ENCODE results near the gene PLCH2. TPM values are rescaled to one million over a fixed set of nuclear protein-coding genes. Genes with fewer than 3 reads are reported as not detected.

The PLCH2 gene
- total and polyA plus RNA-seq, 4 donors = 0.33 to 1.3 (median 1.0) TPM; not detected in 1

GRCh38 chr1:2493218-2493617 is 17.1 kb downstream of the PLCH2 start:
- H3K27me3 ChIP-seq (ENCODE audit: control insufficient read depth in 4 of 4, insufficient read depth in 4 of 4, low read length in 3 of 4) = no peaks in the 10 kb centered on the region
- TF ChIP-seq RAD21 (IDR thresholded peaks at IDR 0.05) = no peak
- TF ChIP-seq CTCF (IDR thresholded peaks at IDR 0.05; ENCODE audit: low read depth, low read length, missing input control) = no peak
- TF ChIP-seq EGR1 (IDR thresholded peaks at IDR 0.05; ENCODE audit: low read depth in 2 of 2) = no peak
- no peak for TF ChIP-seq FOXA2 (IDR thresholded peaks at IDR 0.05)
- TF ChIP-seq YY1 (IDR thresholded peaks at IDR 0.05) = no peak
- no peak for TF ChIP-seq SP1 (IDR thresholded peaks at IDR 0.05)
- TF ChIP-seq HNF4A (conservative IDR thresholded peaks at IDR 0.05) = no peak
- TF ChIP-seq, protein P1, sequence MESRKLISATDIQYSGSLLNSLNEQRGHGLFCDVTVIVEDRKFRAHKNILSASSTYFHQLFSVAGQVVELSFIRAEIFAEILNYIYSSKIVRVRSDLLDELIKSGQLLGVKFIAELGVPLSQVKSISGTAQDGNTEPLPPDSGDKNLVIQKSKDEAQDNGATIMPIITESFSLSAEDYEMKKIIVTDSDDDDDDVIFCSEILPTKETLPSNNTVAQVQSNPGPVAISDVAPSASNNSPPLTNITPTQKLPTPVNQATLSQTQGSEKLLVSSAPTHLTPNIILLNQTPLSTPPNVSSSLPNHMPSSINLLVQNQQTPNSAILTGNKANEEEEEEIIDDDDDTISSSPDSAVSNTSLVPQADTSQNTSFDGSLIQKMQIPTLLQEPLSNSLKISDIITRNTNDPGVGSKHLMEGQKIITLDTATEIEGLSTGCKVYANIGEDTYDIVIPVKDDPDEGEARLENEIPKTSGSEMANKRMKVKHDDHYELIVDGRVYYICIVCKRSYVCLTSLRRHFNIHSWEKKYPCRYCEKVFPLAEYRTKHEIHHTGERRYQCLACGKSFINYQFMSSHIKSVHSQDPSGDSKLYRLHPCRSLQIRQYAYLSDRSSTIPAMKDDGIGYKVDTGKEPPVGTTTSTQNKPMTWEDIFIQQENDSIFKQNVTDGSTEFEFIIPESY (IDR thresholded peaks at IDR 0.05) = no peak
- no peak for TF ChIP-seq HNF4G (IDR thresholded peaks at IDR 0.05)
- no peak for TF ChIP-seq JUND (IDR thresholded peaks at IDR 0.05)
- no peak for TF ChIP-seq RXRA (IDR thresholded peaks at IDR 0.05)
- TF ChIP-seq, protein P2, sequence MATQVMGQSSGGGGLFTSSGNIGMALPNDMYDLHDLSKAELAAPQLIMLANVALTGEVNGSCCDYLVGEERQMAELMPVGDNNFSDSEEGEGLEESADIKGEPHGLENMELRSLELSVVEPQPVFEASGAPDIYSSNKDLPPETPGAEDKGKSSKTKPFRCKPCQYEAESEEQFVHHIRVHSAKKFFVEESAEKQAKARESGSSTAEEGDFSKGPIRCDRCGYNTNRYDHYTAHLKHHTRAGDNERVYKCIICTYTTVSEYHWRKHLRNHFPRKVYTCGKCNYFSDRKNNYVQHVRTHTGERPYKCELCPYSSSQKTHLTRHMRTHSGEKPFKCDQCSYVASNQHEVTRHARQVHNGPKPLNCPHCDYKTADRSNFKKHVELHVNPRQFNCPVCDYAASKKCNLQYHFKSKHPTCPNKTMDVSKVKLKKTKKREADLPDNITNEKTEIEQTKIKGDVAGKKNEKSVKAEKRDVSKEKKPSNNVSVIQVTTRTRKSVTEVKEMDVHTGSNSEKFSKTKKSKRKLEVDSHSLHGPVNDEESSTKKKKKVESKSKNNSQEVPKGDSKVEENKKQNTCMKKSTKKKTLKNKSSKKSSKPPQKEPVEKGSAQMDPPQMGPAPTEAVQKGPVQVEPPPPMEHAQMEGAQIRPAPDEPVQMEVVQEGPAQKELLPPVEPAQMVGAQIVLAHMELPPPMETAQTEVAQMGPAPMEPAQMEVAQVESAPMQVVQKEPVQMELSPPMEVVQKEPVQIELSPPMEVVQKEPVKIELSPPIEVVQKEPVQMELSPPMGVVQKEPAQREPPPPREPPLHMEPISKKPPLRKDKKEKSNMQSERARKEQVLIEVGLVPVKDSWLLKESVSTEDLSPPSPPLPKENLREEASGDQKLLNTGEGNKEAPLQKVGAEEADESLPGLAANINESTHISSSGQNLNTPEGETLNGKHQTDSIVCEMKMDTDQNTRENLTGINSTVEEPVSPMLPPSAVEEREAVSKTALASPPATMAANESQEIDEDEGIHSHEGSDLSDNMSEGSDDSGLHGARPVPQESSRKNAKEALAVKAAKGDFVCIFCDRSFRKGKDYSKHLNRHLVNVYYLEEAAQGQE (IDR thresholded peaks at IDR 0.05) = no peak
- TF ChIP-seq FOXA1 (IDR thresholded peaks at IDR 0.05) = no peak
- no peak for TF ChIP-seq ATF3 (IDR thresholded peaks at IDR 0.05)
- TF ChIP-seq TAF1 (conservative IDR thresholded peaks at IDR 0.05) = no peak
- TF ChIP-seq GABPA (IDR thresholded peaks at IDR 0.05 in 1 of 2, conservative IDR thresholded peaks at IDR 0.05 in 1 of 2) = no peak
- TF ChIP-seq MAX (IDR thresholded peaks at IDR 0.05) = no peak
- TF ChIP-seq NR2F2 (IDR thresholded peaks at IDR 0.05) = no peak
- no peak for DNase-seq (ENCODE audit: low spot score)
- peaks cover 6 to 11% (median 10%) of the 10 kb centered on the region in 4 donors for H3K4me1 ChIP-seq (ENCODE audit: control insufficient read depth in 4 of 4, insufficient read depth in 4 of 4, low read length in 3 of 4)
- no peak overlapping the region for H3K27ac ChIP-seq (ENCODE audit: low read depth in 1 of 2, low read length in 2 of 2)
- WGBS = 84% methylated on average over 19 of the region's 19 CpGs
- H3K9ac ChIP-seq (ENCODE audit: low read depth in 1 of 2, low read length in 2 of 2) = no peak overlapping the region
- no peak overlapping the region for H3K4me3 ChIP-seq (ENCODE audit: low read depth in 1 of 3, low read length in 3 of 3)
- H3K36me3 ChIP-seq (ENCODE audit: control insufficient read depth in 4 of 4, insufficient read depth in 3 of 4, low read depth in 1 of 4, low read length in 3 of 4) = no peaks in the 10 kb centered on the region
- H3K9me3 ChIP-seq (ENCODE audit: control insufficient read depth in 4 of 4, low read length in 3 of 4) = peaks cover 0 to 6% (median 0%) of the 10 kb centered on the region in 4 donors

All from liver (tissue), 9 donors.